Measurements from ENCODE around the gene NTSR1. TPM values are rescaled to one million over a fixed set of nuclear protein-coding genes. Genes with fewer than 3 reads are reported as not detected.

The NTSR1 gene
- total RNA-seq, 6 experiments from 2014 or later, result 0.04 to 0.74 (median 0.09) TPM; not detected in 2

GRCh38 chr20:62686869-62687830 is 21.5 kb upstream of the NTSR1 start:
- TF ChIP-seq POLR2A (IDR thresholded peaks at IDR 0.05) (no peak), CTCF (IDR thresholded peaks at IDR 0.05) (no peak)
- WGBS (ENCODE audit: insufficient coverage, low coverage, low lambda C conversion rate, missing lambda C conversion rate), result 91% methylated on average over 9 of the region's 37 CpGs
- no peaks in the 10 kb centered on the region for H3K27me3 ChIP-seq
- ATAC-seq (peak in 1 of 4 donors; percentile 4), DNase-seq (no peak)
- H3K9me3 ChIP-seq, result no peaks in the 10 kb centered on the region
- no peak overlapping the region for H3K4me3 ChIP-seq
- H3K36me3 ChIP-seq, result no peaks in the 10 kb centered on the region
- no peak overlapping the region for H3K27ac ChIP-seq
- intact Hi-C loops (cut with DNase I), result no loop called here
- no peaks in the 10 kb centered on the region for H3K4me1 ChIP-seq

- Histone ChIP-seq H3K9me3 (no peaks in the 10 kb centered on the region), H3K4me3 (no peak overlapping the region), H3K27ac (no peak overlapping the region), H3K36me3 (no peaks in the 10 kb centered on the region), H3K27me3 (no peaks in the 10 kb centered on the region), H3K4me1 (no peaks in the 10 kb centered on the region)
- TF ChIP-seq CTCF (IDR thresholded peaks at IDR 0.05), result no peak
- TF ChIP-seq POLR2A (IDR thresholded peaks at IDR 0.05), result no peak
- no peak for DNase-seq
- ATAC-seq, result no peak
- 80% methylated on average over 1 of the region's 11 CpGs for WGBS (ENCODE audit: insufficient coverage, low coverage, low lambda C conversion rate, missing lambda C conversion rate)
- intact Hi-C loops (cut with DNase I), result no loop called here
Observed at GRCh38 chr20:62688083-62688482, 20.6 kb upstream of the NTSR1 start.

GRCh38 chr20:62688855-62689460 is 19.7 kb upstream of the NTSR1 start:
- Histone ChIP-seq H3K27ac (no peak overlapping the region), H3K27me3 (no peaks in the 10 kb centered on the region), H3K4me1 (no peaks in the 10 kb centered on the region), H3K9me3 (no peaks in the 10 kb centered on the region), H3K36me3 (no peaks in the 10 kb centered on the region), H3K4me3 (no peak overlapping the region)
- 66% methylated on average over 6 of the region's 29 CpGs for WGBS (ENCODE audit: insufficient coverage, low coverage, low lambda C conversion rate, missing lambda C conversion rate)
- DNase-seq, result no peak
- ATAC-seq, result no peak
- intact Hi-C loops (cut with DNase I), result no loop called here
- TF ChIP-seq CTCF (IDR thresholded peaks at IDR 0.05) (no peak), POLR2A (IDR thresholded peaks at IDR 0.05) (no peak)

- DNase-seq, result no peak
Observed at GRCh38 chr20:62689861-62690260, 18.8 kb upstream of the NTSR1 start.

More at GRCh38 chr20:62689861-62690260, 18.8 kb upstream of the NTSR1 start:
- Histone ChIP-seq H3K36me3 (no peaks in the 10 kb centered on the region), H3K9me3 (no peaks in the 10 kb centered on the region), H3K27me3 (no peaks in the 10 kb centered on the region), H3K4me3 (no peak overlapping the region), H3K4me1 (no peaks in the 10 kb centered on the region), H3K27ac (no peak overlapping the region)
- 69% methylated on average over 6 of the region's 17 CpGs for WGBS (ENCODE audit: insufficient coverage, low coverage, low lambda C conversion rate, missing lambda C conversion rate)
- intact Hi-C loops (cut with DNase I), result no loop called here
- TF ChIP-seq POLR2A (IDR thresholded peaks at IDR 0.05) (no peak), CTCF (IDR thresholded peaks at IDR 0.05) (no peak)
- no peak for ATAC-seq

All from right lobe of liver (tissue), 6 donors.